Stimulated activated CD8-positive, alpha-beta memory T cell treated with anti-CD3 and anti-CD28 coated beads, Interleukin-12 subunit alpha, Interleukin-12 subunit beta, amount 100 ng/mL, for 1 hour (primary cell): ENCODE data around the gene BLMH.
A peak's percentile ranks its signal among the peaks of the same experiment; 100 is the strongest.

ENCODE experiments used
- DNase-seq: peaks from one replicate; pipeline ENCODE4 v3.0.0-alpha.2; 2020; ENCODE audit warnings: low read depth

Gene BLMH

GRCh38 chr17:30291543-30292285, at the start of gene BLMH:
TSS of gene BLMH (minus strand) at chr17:30291944. CDS start at chr17:30291819, 125 bp downstream.
- DNase-seq: peak; percentile 70

GRCh38 chr17:30340801-30341356, 49.1 kb upstream of the BLMH start:
- DNase-seq: no peak

GRCh38 chr17:30339086-30339485, 47.3 kb upstream of the BLMH start:
- no peak for DNase-seq

- no peak for DNase-seq
These were observed 45.8 kb upstream of the BLMH start for GRCh38 chr17:30337393-30337999.

- peak; percentile 40 for DNase-seq
These were observed 44.8 kb upstream of the BLMH start for GRCh38 chr17:30336369-30337171.

GRCh38 chr17:30334421-30334820, 42.7 kb upstream of the BLMH start:
- no peak for DNase-seq

- no peak for DNase-seq
These were observed 42.0 kb upstream of the BLMH start, which contains the start of gene TMIGD1 for GRCh38 chr17:30333503-30334360. TSS of gene TMIGD1 (minus strand) at chr17:30334057. CDS start at chr17:30332133, 1,924 bp downstream.

- no peak for DNase-seq
These were observed 40.4 kb upstream of the BLMH start for GRCh38 chr17:30332057-30332542.

- no peak for DNase-seq
These were observed 35.1 kb upstream of the BLMH start for GRCh38 chr17:30326809-30327208.

- no peak for DNase-seq
These were observed 33.0 kb upstream of the BLMH start for GRCh38 chr17:30324723-30325122.

GRCh38 chr17:30323895-30324319, 32.2 kb upstream of the BLMH start:
- DNase-seq: no peak

- DNase-seq: no peak
These were observed 31.6 kb upstream of the BLMH start for GRCh38 chr17:30323262-30323894.

- DNase-seq: no peak
These were observed 29.6 kb upstream of the BLMH start for GRCh38 chr17:30321314-30321713.

- no peak for DNase-seq
These were observed 26.4 kb upstream of the BLMH start for GRCh38 chr17:30318155-30318554.

GRCh38 chr17:30316736-30317135, 25.0 kb upstream of the BLMH start:
- DNase-seq: no peak

- DNase-seq: no peak
These were observed 23.4 kb upstream of the BLMH start for GRCh38 chr17:30315106-30315505.

GRCh38 chr17:30314474-30314873, 22.7 kb upstream of the BLMH start:
- no peak for DNase-seq

GRCh38 chr17:30312226-30312625, 20.5 kb upstream of the BLMH start:
- DNase-seq: no peak

GRCh38 chr17:30310562-30310961, 18.8 kb upstream of the BLMH start:
- DNase-seq: no peak

GRCh38 chr17:30309591-30309990, 17.8 kb upstream of the BLMH start:
- DNase-seq: no peak

GRCh38 chr17:30308406-30308805, 16.7 kb upstream of the BLMH start:
- no peak for DNase-seq
